Measurements from ENCODE around the gene NOS3.

- TF ChIP-seq CTCF (IDR thresholded peaks at IDR 0.05 in 4 of 5, conservative IDR thresholded peaks at IDR 0.05 in 1 of 5) (no peak), POLR2A (IDR thresholded peaks at IDR 0.05) (no peak)
Measured at GRCh38 chr7:150963707-150964559, 26.9 kb upstream of the NOS3 start.
